ACC112 (cell line): ENCODE data around the gene KSR2.

ENCODE experiments used
- H2AFZ ChIP-seq: fragments of 200-600 bp; sonication (generic); one replicate; pipeline ENCODE4 v1.6.0; 2017; ENCODE audit warnings: antibody characterized with exemption, low read length; ENCODE audit not compliant: unreplicated experiment
- H3K27ac ChIP-seq: fragments of 200-600 bp; sonication (generic); 2 replicates; pipeline ENCODE4 v1.5.1; 2014; ENCODE audit warnings: low read depth, mild to moderate bottlenecking, antibody characterized with exemption, low read length, moderate library complexity
- H3K27me3 ChIP-seq: fragments of 200-600 bp; sonication (generic); 2 replicates; pipeline ENCODE4 v1.6.1; 2014; ENCODE audit warnings: mild to moderate bottlenecking, antibody characterized with exemption, low read length, moderate library complexity, mixed read lengths; ENCODE audit not compliant: insufficient read depth
- H3K36me3 ChIP-seq: fragments of 200-600 bp; sonication (generic); 2 replicates; pipeline ENCODE4 v1.6.1; 2016; ENCODE audit warnings: mild to moderate bottlenecking, antibody characterized with exemption, low read length, moderate library complexity, mixed read lengths; ENCODE audit not compliant: insufficient read depth
- H3K4me1 ChIP-seq: fragments of 200-600 bp; sonication (generic); one replicate; pipeline ENCODE4 v1.6.1; 2016; ENCODE audit warnings: low read length, mixed read lengths; ENCODE audit not compliant: insufficient read depth, unreplicated experiment, control insufficient read depth
- H3K4me3 ChIP-seq: fragments of 200-600 bp; sonication (generic); 2 replicates; pipeline ENCODE4 v1.5.1; 2014; ENCODE audit warnings: mild to moderate bottlenecking, low read depth, low read length
- H3K79me2 ChIP-seq: fragments of 200-600 bp; sonication (generic); one replicate; pipeline ENCODE4 v1.6.0; 2016; ENCODE audit warnings: low read length; ENCODE audit not compliant: control insufficient read depth, unreplicated experiment, insufficient read depth

The KSR2 gene

DNA sequence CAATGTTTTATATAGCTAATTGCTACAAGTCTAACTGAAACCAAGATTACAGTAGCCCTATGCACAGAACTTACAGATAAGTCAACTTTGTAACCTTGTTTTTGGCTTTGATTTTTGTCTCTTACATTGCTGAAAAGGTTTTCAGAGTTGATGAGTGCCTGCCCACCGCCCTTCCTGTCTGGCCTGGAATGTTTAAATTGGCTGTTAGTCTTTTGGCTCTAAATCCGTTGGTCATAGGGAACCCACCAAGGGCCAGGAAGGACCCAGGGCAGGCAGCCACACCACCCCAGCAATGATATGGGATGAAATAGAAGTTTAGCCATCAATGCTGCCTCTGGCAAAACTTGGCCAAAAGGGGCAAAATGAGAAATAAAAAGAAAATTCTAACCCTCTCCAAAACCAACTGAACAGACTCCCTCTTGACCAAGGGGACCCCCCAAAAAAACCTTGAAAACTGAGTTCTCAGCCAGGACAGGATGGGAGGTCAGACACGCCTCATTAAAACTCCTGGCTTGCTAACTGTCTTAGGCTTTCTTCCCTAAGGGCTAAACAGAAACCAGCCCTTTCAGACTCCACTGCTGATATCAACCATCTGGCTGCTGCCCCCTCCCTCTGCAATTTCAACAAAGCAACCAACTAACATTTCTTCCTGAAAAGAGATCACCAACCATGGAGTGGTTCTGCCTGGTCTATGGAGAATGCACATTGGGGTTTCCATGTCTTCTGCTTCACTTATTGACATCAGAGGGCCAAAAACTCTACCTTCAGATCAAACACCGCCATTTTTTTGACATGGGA is 365.3 kb downstream of the KSR2 start:
- Histone ChIP-seq H3K36me3 (no peaks in the 10 kb centered on the region), H3K27ac (no peak overlapping the region), H3K79me2 (no peaks in the 10 kb centered on the region), H3K4me3 (no peak overlapping the region), H3K4me1 (no peaks in the 10 kb centered on the region), H3K27me3 (no peaks in the 10 kb centered on the region), H2AFZ (no peak overlapping the region)

DNA sequence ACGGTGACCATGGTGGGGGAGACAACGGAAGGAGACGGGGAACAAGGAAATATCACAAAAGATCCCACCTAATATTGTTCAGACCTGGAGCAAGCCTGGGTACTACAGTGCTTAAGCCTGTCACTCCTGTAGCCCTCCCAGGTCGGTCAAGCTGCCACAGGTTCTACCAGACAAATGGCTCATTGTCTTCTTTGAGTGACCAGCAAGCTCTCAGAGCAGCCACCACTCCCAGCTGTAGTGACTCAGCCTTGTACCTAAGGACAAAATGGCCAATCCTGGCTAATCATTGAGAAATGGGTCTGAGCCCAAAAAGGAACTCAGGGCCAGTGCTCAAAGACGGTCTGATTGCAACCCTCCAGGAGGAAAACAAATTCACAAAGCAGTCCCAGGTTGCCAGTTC is 368.9 kb downstream of the KSR2 start:
- no peaks in the 10 kb centered on the region for H3K27me3 ChIP-seq
- no peaks in the 10 kb centered on the region for H3K4me1 ChIP-seq
- no peak overlapping the region for H3K27ac ChIP-seq
- no peak overlapping the region for H3K4me3 ChIP-seq
- H2AFZ ChIP-seq, result no peak overlapping the region
- no peaks in the 10 kb centered on the region for H3K79me2 ChIP-seq
- no peaks in the 10 kb centered on the region for H3K36me3 ChIP-seq

DNA sequence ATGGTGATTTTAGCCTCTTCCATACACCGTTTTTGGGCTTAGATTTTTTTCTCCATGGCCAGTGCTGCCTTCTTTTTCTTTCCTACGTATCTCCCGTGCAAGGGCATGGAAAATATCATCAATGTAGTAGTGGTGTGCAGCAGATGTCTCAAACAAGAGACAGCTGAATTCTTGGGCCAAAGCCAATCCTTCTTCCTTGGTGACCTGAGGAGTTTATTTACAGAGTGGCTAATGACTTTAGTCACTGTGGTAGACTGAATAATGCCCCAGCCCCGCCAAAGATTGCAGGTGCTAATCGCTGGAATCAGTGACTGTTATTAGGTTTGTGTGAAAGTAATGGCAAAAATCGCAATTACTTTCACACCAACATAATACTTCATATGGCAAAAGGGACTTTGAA is 371.8 kb downstream of the KSR2 start:
- Histone ChIP-seq H3K4me1 (no peaks in the 10 kb centered on the region), H3K27me3 (no peaks in the 10 kb centered on the region), H2AFZ (no peak overlapping the region), H3K4me3 (no peak overlapping the region), H3K79me2 (no peaks in the 10 kb centered on the region), H3K36me3 (no peaks in the 10 kb centered on the region), H3K27ac (no peak overlapping the region)

DNA sequence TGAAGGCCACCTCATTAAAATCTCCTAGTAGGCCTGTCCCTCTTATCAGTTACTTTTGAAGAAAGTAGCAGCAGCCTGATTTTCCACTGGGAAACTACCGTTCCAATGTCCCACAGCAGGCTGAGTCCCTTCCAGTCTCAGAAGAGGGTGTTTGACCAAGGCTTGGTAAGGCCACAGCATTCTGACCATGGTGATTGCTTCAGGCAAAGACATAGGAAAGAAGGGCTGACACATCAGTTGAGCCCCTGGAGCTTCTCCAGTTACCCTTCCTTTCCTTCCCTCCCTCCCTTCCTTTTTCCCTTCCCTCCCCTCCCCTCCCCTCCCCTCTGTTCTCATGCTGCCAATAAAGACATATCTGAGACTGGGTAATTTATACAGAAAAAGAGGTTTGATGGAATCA is 373.0 kb downstream of the KSR2 start:
- H3K36me3 ChIP-seq, result no peaks in the 10 kb centered on the region
- no peaks in the 10 kb centered on the region for H3K4me1 ChIP-seq
- H3K27me3 ChIP-seq, result no peaks in the 10 kb centered on the region
- no peak overlapping the region for H3K4me3 ChIP-seq
- no peaks in the 10 kb centered on the region for H3K79me2 ChIP-seq
- H3K27ac ChIP-seq, result no peak overlapping the region
- H2AFZ ChIP-seq, result no peak overlapping the region

DNA sequence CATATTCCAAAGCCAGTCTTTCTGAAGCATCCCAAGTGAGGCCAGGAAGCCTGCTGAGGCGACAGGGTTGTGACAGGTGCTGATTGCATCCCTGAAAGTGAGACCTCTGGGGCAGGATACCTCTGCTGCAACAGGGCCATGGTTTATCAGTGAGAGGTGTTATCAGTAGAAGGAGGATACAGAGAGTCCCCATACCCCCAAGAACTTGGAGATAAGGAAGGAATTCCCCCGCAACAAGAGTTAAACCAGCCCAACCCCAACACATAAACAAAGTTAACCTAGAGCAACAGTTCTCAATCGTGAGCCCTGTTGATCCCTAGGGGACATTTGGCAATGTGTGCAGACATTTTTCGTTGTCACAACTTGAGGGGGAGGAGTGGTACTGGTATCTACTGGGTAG is 374.3 kb downstream of the KSR2 start:
- no peak overlapping the region for H3K27ac ChIP-seq

DNA sequence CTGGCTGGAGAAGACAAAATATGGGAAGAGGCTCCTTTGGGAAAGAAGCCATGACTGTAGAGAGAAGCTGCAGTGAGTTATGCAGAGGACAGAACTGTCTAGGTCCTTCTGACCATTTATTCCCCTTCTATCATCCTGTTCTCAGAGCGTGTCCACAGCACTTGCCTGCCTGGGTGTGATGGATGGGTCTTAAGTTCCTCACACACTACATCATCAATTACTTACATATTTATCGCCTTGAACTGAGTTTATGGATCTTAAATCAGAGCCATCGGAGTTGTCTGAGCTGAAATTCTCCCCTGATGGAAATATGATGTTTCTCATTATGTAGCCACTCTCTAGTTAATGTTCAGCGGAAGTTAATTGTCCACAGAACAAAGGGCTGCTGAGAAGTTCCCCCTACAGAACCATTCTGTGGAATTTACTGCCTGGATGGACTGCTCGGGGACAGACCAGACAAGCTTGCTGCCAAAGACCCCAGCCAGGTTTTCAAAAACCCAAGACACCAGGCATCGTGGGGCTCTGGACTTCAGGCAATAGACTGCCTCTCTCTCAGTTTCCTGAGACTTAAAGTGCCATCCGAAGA is 374.9 kb downstream of the KSR2 start:
- Histone ChIP-seq H3K79me2 (no peaks in the 10 kb centered on the region), H2AFZ (no peak overlapping the region), H3K4me1 (no peaks in the 10 kb centered on the region), H3K36me3 (no peaks in the 10 kb centered on the region), H3K4me3 (no peak overlapping the region), H3K27ac (no peak overlapping the region), H3K27me3 (no peaks in the 10 kb centered on the region)

More for the DNA sequence above, 374.3 kb downstream of the KSR2 start:
- Histone ChIP-seq H3K27me3 (no peaks in the 10 kb centered on the region), H3K79me2 (no peaks in the 10 kb centered on the region), H3K4me3 (no peak overlapping the region), H2AFZ (no peak overlapping the region), H3K4me1 (no peaks in the 10 kb centered on the region), H3K36me3 (no peaks in the 10 kb centered on the region)

DNA sequence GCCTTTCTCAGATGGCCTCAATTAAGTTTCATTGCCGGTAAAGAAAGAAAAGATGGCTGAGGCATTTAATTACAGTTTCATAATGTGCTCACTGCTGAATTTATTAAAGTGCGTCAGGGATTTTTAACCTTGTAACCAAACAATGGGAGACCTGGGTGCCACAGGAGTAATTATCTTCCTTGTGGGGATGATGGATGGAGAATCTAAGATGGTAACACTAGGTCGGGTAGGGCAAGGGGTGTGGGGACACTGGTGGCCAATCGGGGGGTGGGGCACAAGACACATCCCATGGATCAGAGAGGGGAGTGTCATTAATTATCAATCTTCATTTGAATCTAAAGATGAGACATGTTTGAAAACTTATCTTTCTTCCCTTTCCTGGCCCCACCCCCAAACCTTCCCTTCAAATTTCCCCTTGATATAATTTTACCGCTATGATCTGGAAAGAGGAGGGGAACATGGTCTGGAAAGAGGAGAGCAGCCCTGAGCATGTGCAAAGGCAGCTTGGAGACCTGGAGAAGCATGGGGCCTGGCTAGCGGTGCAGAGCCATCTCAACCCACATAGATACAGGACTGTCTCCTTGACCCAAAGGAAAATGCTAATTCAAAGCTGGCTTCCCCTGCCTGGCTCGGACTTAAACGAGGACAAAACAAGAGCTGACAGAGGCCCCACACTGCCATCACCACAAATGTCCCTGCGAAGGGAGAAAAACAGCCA is 376.0 kb downstream of the KSR2 start:
- H3K4me1 ChIP-seq, result no peaks in the 10 kb centered on the region
- no peak overlapping the region for H3K27ac ChIP-seq
- no peaks in the 10 kb centered on the region for H3K36me3 ChIP-seq
- no peak overlapping the region for H3K4me3 ChIP-seq
- H3K79me2 ChIP-seq, result no peaks in the 10 kb centered on the region
- no peaks in the 10 kb centered on the region for H3K27me3 ChIP-seq
- no peak overlapping the region for H2AFZ ChIP-seq

DNA sequence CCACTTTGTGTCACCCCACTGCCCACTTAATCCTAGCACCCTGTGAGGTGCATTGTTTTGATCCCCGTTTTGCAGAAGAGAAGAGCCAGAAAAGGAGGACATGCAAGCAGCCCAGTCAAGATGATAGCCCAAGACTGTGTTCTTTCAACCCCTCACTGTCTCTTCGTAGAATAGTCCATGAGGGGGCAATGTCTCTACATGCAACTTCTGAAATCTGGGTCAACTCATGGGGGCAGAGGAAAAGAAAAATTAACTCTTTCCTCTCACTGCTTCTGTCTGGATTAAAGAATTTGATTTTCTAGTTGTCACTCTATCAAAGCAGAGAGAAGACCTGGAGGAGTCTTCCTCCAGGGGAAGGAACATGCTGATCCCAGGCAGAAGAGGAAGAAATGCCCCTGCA is 377.8 kb downstream of the KSR2 start:
- Histone ChIP-seq H3K27ac (no peak overlapping the region), H3K4me1 (no peaks in the 10 kb centered on the region), H3K79me2 (no peaks in the 10 kb centered on the region), H3K36me3 (no peaks in the 10 kb centered on the region), H3K27me3 (no peaks in the 10 kb centered on the region), H2AFZ (no peak overlapping the region), H3K4me3 (no peak overlapping the region)

DNA sequence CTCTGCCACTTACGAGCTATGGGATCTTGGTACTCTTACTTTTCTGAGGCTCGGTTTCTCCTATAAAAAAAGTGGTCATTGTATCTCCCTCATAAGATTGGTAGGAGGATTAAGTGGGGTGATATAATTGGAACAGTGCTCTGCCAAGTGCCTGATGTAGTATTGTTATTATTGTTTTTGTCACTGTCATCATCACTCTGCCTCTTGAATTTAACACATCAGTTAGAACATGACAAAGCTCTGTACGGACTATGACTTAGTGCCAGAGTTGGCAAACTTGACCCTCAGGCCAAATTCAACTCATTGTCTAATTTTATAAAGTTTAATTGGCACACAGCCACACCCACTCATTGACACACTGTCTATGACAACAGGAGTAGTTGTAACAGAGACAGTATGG is 378.4 kb downstream of the KSR2 start:
- H3K36me3 ChIP-seq, result no peaks in the 10 kb centered on the region

DNA sequence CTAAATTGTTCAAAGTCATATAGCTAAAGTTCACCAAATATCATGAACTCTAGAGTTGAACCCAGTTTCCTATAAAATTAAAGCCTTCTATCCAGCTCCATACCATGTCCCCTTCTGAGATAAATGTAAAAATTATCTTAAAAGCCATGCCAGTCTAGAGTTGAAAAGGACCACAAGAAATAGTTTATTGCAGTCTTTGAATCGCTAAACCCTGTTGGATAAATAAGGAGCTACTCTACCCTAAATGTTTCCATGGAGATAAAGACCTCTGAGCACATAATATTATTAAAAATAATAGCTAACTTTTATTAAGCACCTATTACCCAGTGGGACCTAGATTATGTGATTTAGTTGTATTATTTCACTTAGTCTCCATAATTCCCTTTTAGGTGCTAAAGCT is 379.8 kb downstream of the KSR2 start:
- no peaks in the 10 kb centered on the region for H3K27me3 ChIP-seq
- H3K27ac ChIP-seq, result no peak overlapping the region
- H2AFZ ChIP-seq, result no peak overlapping the region
- no peaks in the 10 kb centered on the region for H3K4me1 ChIP-seq
- H3K36me3 ChIP-seq, result no peaks in the 10 kb centered on the region
- H3K4me3 ChIP-seq, result no peak overlapping the region
- H3K79me2 ChIP-seq, result no peaks in the 10 kb centered on the region

More for the DNA sequence above, 378.4 kb downstream of the KSR2 start:
- Histone ChIP-seq H3K4me1 (no peaks in the 10 kb centered on the region), H3K4me3 (no peak overlapping the region), H3K27me3 (no peaks in the 10 kb centered on the region), H2AFZ (no peak overlapping the region), H3K79me2 (no peaks in the 10 kb centered on the region), H3K27ac (no peak overlapping the region)
